RWPE2 (cell line): Measurements from ENCODE around the gene NXN.

ENCODE experiments used
- ATAC-seq: fragments of 200-7000 bp; cut with Tn5 transposase; 3 replicates; pipeline ENCODE4 v1.9.1; 2021; ENCODE audit warnings: low read depth
- DNase-seq: peaks from one replicate; pipeline ENCODE4 v3.0.0-alpha.2; 2020; ENCODE audit warnings: low spot score
- H3K27ac ChIP-seq: fragments of 450-650 bp; 2 replicates; pipeline ENCODE4 v1.5.1; 2017; ENCODE audit warnings: mild to moderate bottlenecking; ENCODE audit not compliant: poor library complexity, severe bottlenecking
- H3K27me3 ChIP-seq: fragments of 250-450 bp; sonication (Bioruptor Pico); 2 replicates; pipeline ENCODE4 v1.5.1; 2021; ENCODE audit warnings: mild to moderate bottlenecking, moderate library complexity; ENCODE audit not compliant: insufficient read depth, poor library complexity, severe bottlenecking
- H3K36me3 ChIP-seq: fragments of 250-450 bp; sonication (Bioruptor Pico); 2 replicates; pipeline ENCODE4 v1.5.1; 2020; ENCODE audit warnings: low read depth, mild to moderate bottlenecking, moderate library complexity
- H3K4me1 ChIP-seq: fragments of 250-450 bp; sonication (Bioruptor Pico); 2 replicates; pipeline ENCODE4 v1.5.1; 2021; ENCODE audit warnings: mild to moderate bottlenecking, moderate library complexity; ENCODE audit not compliant: insufficient read depth, poor library complexity, severe bottlenecking
- H3K4me3 ChIP-seq: fragments of 250-450 bp; sonication (Bioruptor Pico); 2 replicates; pipeline ENCODE4 v1.5.1; 2021; ENCODE audit warnings: mild to moderate bottlenecking, moderate library complexity; ENCODE audit not compliant: severe bottlenecking
- H3K9me3 ChIP-seq: fragments of 250-450 bp; sonication (Bioruptor Pico); 2 replicates; pipeline ENCODE4 v1.5.1; 2021; ENCODE audit warnings: mild to moderate bottlenecking, moderate library complexity; ENCODE audit not compliant: severe bottlenecking
- CTCF ChIP-seq: fragments of 450-650 bp; IDR thresholded peaks from one replicate; pipeline ENCODE4 v1.5.1; 2017; ENCODE audit warnings: mild to moderate bottlenecking, moderate library complexity; ENCODE audit not compliant: poor library complexity, severe bottlenecking

NXN gene

GRCh38 chr17:901191-901950 lies 78.2 kb downstream of the NXN start:
- Histone ChIP-seq H3K9me3 (no peaks in the 10 kb centered on the region), H3K4me1 (peaks cover 44% of the 10 kb centered on the region), H3K27ac (peak overlapping the region; percentile 99), H3K27me3 (no peaks in the 10 kb centered on the region), H3K36me3 (peaks cover 40% of the 10 kb centered on the region; the same call in 1 of the 2 replicates), H3K4me3 (no peak overlapping the region)
- ATAC-seq = no peak
- no peak for DNase-seq
- no peak for TF ChIP-seq CTCF

- no peak for TF ChIP-seq CTCF
Measured at GRCh38 chr17:900336-900934, 79.1 kb downstream of the NXN start.

DNA sequence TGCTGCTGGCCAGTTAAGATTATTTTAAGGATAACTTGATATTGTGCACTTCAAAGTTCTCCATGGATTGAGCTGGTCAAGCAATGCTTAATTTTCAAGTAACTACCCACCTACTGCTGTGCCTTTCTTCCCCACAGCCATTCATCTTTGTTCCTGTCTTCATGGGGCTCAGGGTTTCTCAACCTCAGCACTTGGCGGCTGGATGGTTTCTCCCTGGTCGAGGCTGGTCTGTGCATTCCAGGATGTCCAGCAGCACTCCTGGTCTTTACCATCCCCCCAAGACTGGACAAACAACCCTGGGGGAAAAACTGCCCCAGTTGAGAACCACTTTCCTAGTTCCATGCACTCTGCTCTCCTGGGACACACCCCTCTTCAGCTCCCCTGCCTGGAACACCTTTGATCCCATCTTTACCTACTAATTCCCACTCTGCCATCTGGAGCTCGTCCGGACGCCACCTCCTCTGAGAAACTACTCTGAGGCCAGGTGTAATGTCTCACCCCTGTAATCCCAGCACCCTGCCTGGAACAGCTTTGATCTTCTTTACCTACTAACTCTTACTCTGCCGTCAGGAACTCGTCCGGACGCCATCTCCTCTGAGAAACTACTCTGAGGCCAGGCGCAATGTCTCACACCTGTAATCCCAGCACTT lies 81.5 kb downstream of the NXN start:
- no peaks in the 10 kb centered on the region for H3K27me3 ChIP-seq
- no peak overlapping the region for H3K27ac ChIP-seq
- DNase-seq (no peak), ATAC-seq (no peak)
- H3K9me3 ChIP-seq = no peaks in the 10 kb centered on the region
- peaks cover 16% of the 10 kb centered on the region for H3K4me1 ChIP-seq
- H3K36me3 ChIP-seq = peaks cover 36% of the 10 kb centered on the region; the same call in 1 of the 2 replicates
- H3K4me3 ChIP-seq = no peak overlapping the region
- TF ChIP-seq CTCF = no peak

More at GRCh38 chr17:900336-900934, 79.1 kb downstream of the NXN start:
- DNase-seq (no peak), ATAC-seq (no peak)
- no peaks in the 10 kb centered on the region for H3K27me3 ChIP-seq
- H3K9me3 ChIP-seq = no peaks in the 10 kb centered on the region
- peaks cover 37% of the 10 kb centered on the region for H3K4me1 ChIP-seq
- no peak overlapping the region for H3K4me3 ChIP-seq
- peaks cover 41% of the 10 kb centered on the region; the same call in 1 of the 2 replicates for H3K36me3 ChIP-seq
- no peak overlapping the region for H3K27ac ChIP-seq

DNA sequence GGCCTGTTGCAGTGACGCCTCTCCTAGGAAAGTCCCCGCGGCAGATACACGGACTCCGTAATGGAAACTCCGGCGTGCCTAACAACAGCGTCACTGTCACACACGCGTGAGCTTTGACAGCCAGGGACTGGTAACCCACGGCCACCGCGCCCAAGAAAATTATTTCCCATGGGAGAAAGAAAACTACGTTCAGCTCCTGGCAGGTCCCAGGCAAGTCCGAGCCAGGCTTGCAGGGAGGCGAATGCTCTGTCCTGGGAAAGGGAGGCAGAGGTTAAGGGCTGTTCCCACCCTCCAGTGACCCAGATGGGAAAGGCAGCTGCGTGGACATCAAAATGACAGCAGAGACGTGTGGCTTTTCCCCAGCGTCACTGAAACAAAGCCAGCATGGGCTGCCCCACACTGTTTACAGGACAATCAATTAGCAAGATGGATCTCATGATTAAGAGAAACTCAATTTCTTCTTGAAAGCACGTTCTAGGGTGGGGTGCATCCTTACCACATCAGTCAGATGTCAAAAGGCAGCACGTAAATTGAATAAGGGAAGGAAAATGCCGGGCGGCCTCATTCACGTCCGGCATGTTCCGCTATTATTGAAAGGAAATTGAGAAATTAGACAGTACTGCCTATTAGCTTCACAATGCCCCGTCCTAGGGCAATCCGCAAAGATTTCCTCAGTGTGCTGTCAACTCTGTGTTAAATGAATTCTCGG lies 82.5 kb downstream of the NXN start:
- Histone ChIP-seq H3K9me3 (no peaks in the 10 kb centered on the region), H3K27me3 (no peaks in the 10 kb centered on the region), H3K4me3 (no peak overlapping the region), H3K27ac (no peak overlapping the region), H3K4me1 (peaks cover 6% of the 10 kb centered on the region), H3K36me3 (peaks cover 28% of the 10 kb centered on the region; the same call in 1 of the 2 replicates)
- DNase-seq (no peak), ATAC-seq (no peak)
- no peak for TF ChIP-seq CTCF
